Sigmoid colon (tissue), 4 donors: ENCODE measurements around the gene MAPK10.

Experiments
- POLR2AphosphoS5 ChIP-seq, 4 donors: sonication (generic); formaldehyde crosslinking; IDR thresholded peaks; one replicate each; pipeline ENCODE4 v1.6.1; 2017; ENCODE audit warnings: antibody characterized with exemption in 4 of 4
- TF ChIP-seq, protein P1 (sequence below), 4 experiments: fragments of 450-650 bp in 3 of 4; fragments of 200-600 bp in 1 of 4; IDR thresholded peaks; one replicate each; pipeline ENCODE4 v1.5.1; 2016 to 2019; ENCODE audit warnings: antibody characterized with exemption in 4 of 4, mild to moderate bottlenecking in 3 of 4, moderate library complexity in 2 of 4

DNA sequence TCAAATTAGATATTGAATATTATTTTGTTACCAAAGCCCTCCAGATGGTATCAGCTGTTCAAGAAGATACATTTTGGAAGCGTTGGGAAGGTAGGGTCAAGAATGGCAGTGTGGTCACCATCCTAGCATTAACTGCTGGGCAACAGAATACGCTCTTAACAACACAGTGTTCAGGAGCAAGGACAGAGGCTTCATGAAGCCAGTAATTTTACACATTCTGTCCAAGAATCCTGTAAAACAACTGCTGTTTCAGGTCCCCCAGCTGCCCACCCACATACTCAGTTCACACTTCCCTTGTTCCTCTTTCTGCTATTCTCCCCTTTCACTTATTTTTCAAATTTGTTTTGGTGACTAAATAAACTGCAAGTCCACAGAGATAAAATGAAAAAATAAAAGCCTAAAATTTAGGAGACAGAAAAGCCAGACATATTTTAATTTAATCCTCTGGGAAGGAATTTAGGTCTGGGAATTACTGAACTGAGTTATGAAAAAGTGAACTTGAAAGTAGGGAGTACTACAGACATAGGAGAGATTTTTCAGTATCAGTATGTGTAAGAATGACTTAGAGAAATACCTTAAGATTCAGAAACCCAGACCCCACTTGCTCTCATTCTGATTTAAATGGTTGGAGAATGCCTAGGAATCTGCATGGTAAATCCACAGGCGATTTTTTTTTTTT, 406.7 kb downstream of the MAPK10 start:
- TF ChIP-seq, protein P1, sequence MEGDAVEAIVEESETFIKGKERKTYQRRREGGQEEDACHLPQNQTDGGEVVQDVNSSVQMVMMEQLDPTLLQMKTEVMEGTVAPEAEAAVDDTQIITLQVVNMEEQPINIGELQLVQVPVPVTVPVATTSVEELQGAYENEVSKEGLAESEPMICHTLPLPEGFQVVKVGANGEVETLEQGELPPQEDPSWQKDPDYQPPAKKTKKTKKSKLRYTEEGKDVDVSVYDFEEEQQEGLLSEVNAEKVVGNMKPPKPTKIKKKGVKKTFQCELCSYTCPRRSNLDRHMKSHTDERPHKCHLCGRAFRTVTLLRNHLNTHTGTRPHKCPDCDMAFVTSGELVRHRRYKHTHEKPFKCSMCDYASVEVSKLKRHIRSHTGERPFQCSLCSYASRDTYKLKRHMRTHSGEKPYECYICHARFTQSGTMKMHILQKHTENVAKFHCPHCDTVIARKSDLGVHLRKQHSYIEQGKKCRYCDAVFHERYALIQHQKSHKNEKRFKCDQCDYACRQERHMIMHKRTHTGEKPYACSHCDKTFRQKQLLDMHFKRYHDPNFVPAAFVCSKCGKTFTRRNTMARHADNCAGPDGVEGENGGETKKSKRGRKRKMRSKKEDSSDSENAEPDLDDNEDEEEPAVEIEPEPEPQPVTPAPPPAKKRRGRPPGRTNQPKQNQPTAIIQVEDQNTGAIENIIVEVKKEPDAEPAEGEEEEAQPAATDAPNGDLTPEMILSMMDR (IDR thresholded peaks at IDR 0.05): no peak
- TF ChIP-seq POLR2AphosphoS5 (IDR thresholded peaks at IDR 0.05): no peak
